ENCODE measurements around the gene THAP7. TPM values are rescaled to one million over a fixed set of nuclear protein-coding genes. Genes with fewer than 3 reads are reported as not detected.

The THAP7 gene
- total and polyA plus RNA-seq, 2 donors (not counting 1 experiment from before 2014, with no cell fraction given): 37.7 to 70.1 TPM

DNA sequence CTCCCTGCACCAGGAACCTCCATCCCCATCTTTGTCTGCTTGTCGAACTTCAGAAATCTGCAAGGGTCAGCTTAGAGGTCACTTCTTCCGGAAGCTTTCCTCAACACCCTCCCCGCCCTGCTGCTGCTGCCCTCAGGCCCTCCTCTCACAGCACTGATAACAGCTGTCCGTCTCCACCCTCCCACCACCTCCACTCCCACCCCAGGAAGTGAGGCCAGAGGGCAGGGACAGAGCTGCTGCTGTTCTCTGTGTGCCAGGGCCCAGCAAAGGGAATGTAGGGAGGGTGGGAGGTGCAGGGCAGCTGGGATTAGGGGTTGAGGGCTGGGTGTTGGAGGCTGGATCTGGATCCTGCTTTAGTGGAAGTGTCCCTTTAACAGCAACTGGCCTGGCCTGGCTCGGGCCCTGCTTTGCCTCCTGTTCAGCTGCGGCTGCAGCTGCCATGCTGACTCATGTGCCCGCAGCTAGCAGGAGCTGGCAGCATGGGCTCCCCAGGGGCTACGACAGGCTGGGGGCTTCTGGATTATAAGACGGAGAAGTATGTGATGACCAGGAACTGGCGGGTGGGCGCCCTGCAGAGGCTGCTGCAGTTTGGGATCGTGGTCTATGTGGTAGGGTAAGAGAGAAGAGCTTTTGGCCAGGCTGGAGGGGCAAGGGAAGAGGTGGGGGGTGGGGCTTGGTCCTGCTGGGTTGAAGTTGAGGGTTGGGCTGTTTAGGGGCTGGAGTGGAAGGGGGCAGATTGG is 13.0 kb upstream of the THAP7 start, which contains the start of gene P2RX6:
Gene P2RX6, plus strand, starts transcription at position 440 of the 740 bp plus-strand sequence. Its CDS starts 10 bp downstream, at position 450.
- H3K4me3 Mint-ChIP-seq: peak within 1 kb of the TSS; percentile 94
- Histone ChIP-seq H3K27ac (ENCODE audit: low read length in 2 of 2) (peak within 1 kb of the TSS; percentile 73 to 74), H3K79me2 (ENCODE audit: control insufficient read depth, insufficient read depth, low read length) (no peaks in the 10 kb centered on the region), H3K4me3 (ENCODE audit: control extremely low read depth in 1 of 5, extremely low read depth in 1 of 5, insufficient read depth in 1 of 5, low read depth in 2 of 5, low read length in 4 of 5) (peak within 1 kb of the TSS in 4 of 5 experiments; percentile 45 to 57 (median 52)), H3K9ac (ENCODE audit: low read length) (peak within 1 kb of the TSS; percentile 62), H2AFZ (ENCODE audit: insufficient read depth, low read depth, low read length, poor library complexity, severe bottlenecking) (peak within 1 kb of the TSS; percentile 71), H3K4me1 (ENCODE audit: control insufficient read depth in 2 of 2, insufficient read depth in 2 of 2, low read length in 2 of 2) (peaks cover 14 to 24% of the 10 kb centered on the region in 2 donors), H3K27me3 (replicated peaks in 1 of 4; ENCODE audit: control extremely low read depth in 1 of 4, control insufficient read depth in 3 of 4, insufficient read depth in 4 of 4, low read length in 3 of 4) (no peaks in the 10 kb centered on the region), H3K9me3 (ENCODE audit: control extremely low read depth in 1 of 3, control insufficient read depth in 2 of 3, insufficient read depth in 1 of 3, low read length in 2 of 3) (no peaks in the 10 kb centered on the region), H4K20me1 (ENCODE audit: control insufficient read depth, insufficient read depth, low read length, poor library complexity, severe bottlenecking) (no peaks in the 10 kb centered on the region), H3K36me3 (replicated peaks in 1 of 2; ENCODE audit: control extremely low read depth in 1 of 2, control insufficient read depth in 1 of 2, extremely low read depth in 1 of 2, insufficient read depth in 2 of 2, low read length in 1 of 2) (no peaks in the 10 kb centered on the region), H3K4me2 (replicated peaks; ENCODE audit: low read depth, low read length, poor library complexity, severe bottlenecking) (peak within 1 kb of the TSS; percentile 79)
- ATAC-seq (ENCODE audit: low read depth): no peak
- WGBS (ENCODE audit: insufficient coverage): 41% methylated on average over 7 of the region's 12 CpGs
- peaks cover 24% of the 10 kb centered on the region for H3K4me1 Mint-ChIP-seq
- intact Hi-C loops (cut with micrococcal nuclease): loop anchor here (1.0 to 5.0 kb wide), 4 partner anchors 13 to 313 kb away; partner anchors contain the start of genes LRRC74B, LZTR1 and THAP7
- peak within 1 kb of the TSS; percentile 91 for H3K27ac Mint-ChIP-seq
- TF ChIP-seq EZH2 (IDR thresholded peaks at IDR 0.05; ENCODE audit: borderline replicate concordance, insufficient read depth, low read depth, low read length, poor library complexity, severe bottlenecking): no peak
- TF ChIP-seq CTCF (IDR thresholded peaks at IDR 0.05): no peak
- no peaks in the 10 kb centered on the region for H3K9me3 Mint-ChIP-seq (ENCODE audit: insufficient read depth)
- DNase-seq: no peak
- CTCF ChIA-PET: no interaction called here
- POLR2A ChIA-PET: interaction anchor here (2.0 kb wide), 1 partner anchor 12 kb away, joined by 6 read pairs; no protein-coding TSS in a partner anchor
- no peaks in the 10 kb centered on the region for H3K27me3 Mint-ChIP-seq
